Vagina (tissue), 2 donors: ENCODE results near the gene SSU72.

ENCODE experiments used
- POLR2A ChIP-seq, 2 donors: fragments of 450-650 bp; IDR thresholded peaks; one replicate each; pipeline ENCODE4 v1.6.1; 2017; ENCODE audit warnings: antibody characterized with exemption in 2 of 2, mild to moderate bottlenecking in 2 of 2, moderate library complexity in 2 of 2
- TF ChIP-seq, protein P1 (sequence below), 3 experiments: fragments of 450-650 bp in 2 of 3; fragments of 200-600 bp in 1 of 3; sonication (generic) in 1 of 3; IDR thresholded peaks; one replicate each; pipeline ENCODE4 v1.5.1; 2017 to 2019; ENCODE audit warnings: antibody characterized with exemption in 3 of 3, mild to moderate bottlenecking in 2 of 3, moderate library complexity in 2 of 3

DNA sequence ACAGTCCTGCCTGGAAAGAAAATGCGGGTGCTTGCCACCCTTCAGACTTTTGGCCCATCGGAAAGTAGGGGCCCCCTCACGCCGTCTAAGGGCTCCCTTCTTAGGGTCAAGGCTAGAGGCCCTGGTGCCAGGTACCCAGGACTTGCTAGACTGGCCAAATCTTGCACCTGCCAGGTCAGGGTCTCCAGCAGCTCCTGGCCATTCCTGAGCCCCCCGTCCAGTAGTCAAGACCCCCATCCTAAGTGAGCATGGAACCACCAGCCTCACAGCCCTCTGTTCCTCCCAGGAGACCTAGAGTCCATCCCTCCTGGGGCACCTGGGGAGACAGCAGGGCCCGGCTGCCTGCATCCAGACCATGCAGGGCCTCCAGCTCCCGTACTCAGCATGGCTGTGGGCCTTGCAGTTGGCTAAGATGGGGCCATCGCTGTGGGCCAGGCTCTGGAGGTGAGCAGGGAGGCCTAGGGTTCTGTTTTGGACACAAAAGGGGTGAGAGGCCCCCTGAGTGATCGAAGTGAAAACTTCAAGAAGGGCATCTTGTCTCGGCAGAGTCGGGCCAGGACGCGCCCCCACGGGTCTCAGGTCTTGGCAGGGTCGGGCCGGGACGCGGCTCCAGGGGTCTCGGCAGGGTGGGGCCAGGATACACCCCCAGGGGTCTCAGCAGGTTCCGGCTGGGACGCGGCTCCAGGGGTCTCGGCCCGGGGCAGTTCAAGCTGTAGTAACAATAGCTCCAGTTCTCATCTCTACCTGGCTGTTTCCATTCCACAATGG lies 19.4 kb upstream of the SSU72 start:
- TF ChIP-seq, protein P1, sequence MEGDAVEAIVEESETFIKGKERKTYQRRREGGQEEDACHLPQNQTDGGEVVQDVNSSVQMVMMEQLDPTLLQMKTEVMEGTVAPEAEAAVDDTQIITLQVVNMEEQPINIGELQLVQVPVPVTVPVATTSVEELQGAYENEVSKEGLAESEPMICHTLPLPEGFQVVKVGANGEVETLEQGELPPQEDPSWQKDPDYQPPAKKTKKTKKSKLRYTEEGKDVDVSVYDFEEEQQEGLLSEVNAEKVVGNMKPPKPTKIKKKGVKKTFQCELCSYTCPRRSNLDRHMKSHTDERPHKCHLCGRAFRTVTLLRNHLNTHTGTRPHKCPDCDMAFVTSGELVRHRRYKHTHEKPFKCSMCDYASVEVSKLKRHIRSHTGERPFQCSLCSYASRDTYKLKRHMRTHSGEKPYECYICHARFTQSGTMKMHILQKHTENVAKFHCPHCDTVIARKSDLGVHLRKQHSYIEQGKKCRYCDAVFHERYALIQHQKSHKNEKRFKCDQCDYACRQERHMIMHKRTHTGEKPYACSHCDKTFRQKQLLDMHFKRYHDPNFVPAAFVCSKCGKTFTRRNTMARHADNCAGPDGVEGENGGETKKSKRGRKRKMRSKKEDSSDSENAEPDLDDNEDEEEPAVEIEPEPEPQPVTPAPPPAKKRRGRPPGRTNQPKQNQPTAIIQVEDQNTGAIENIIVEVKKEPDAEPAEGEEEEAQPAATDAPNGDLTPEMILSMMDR (IDR thresholded peaks at IDR 0.05) = no peak
- no peak for TF ChIP-seq POLR2A (IDR thresholded peaks at IDR 0.05)
